Stimulated activated naive CD8-positive, alpha-beta T cell treated with anti-CD3 and anti-CD28 coated beads, Interleukin-15, Interleukin-2, amounts not matched to agents 100 ng/mL and 50 ng/mL, for 24 hours (primary cell): Measurements from ENCODE around the gene RNF103.
"Not testable (repeated sequence)": the region's sequence is repeated elsewhere in the genome, so short reads cannot be mapped to it uniquely, and the experiment has no call there.

Source experiments
- H3K27ac Mint-ChIP-seq: one replicate; pipeline ENCODE4 v1.8.0; 2021; ENCODE audit warnings: mild to moderate bottlenecking, mixed read lengths
- H3K27me3 Mint-ChIP-seq: one replicate; pipeline ENCODE4 v1.8.0; 2021; ENCODE audit warnings: mixed read lengths
- H3K36me3 Mint-ChIP-seq: one replicate; pipeline ENCODE4 v1.8.0; 2021; ENCODE audit warnings: low read depth, mixed read lengths
- H3K4me1 Mint-ChIP-seq: one replicate; pipeline ENCODE4 v1.8.0; 2021; ENCODE audit warnings: low read depth, mixed read lengths
- H3K4me3 Mint-ChIP-seq: one replicate; pipeline ENCODE4 v1.8.0; 2021; ENCODE audit warnings: mild to moderate bottlenecking, mixed read lengths
- H3K9me3 Mint-ChIP-seq: one replicate; pipeline ENCODE4 v1.8.0; 2021; ENCODE audit warnings: mixed read lengths

The RNF103 gene

GRCh38 chr2:86623494-86624266, at the start of gene RNF103:
Gene RNF103 (minus strand): TSS chr2:86623865. CDS start chr2:86622886, 979 bp downstream.
- Mint-ChIP-seq H3K36me3 (peaks cover 17% of the 10 kb centered on the region), H3K27me3 (no peaks in the 10 kb centered on the region), H3K27ac (peak within 1 kb of the TSS; percentile 92), H3K4me3 (peak within 1 kb of the TSS; percentile 93), H3K4me1 (peaks cover 40% of the 10 kb centered on the region), H3K9me3 (no peaks in the 10 kb centered on the region)

GRCh38 chr2:86673011-86673410, 49.3 kb upstream of the RNF103 start:
- H3K4me1 Mint-ChIP-seq: no peaks in the 10 kb centered on the region
- H3K36me3 Mint-ChIP-seq: no peaks in the 10 kb centered on the region
- H3K4me3 Mint-ChIP-seq: no peak overlapping the region
- no peak overlapping the region for H3K27ac Mint-ChIP-seq
- H3K27me3 Mint-ChIP-seq: no peaks in the 10 kb centered on the region
- H3K9me3 Mint-ChIP-seq: no peaks in the 10 kb centered on the region

GRCh38 chr2:86672027-86672545, 48.4 kb upstream of the RNF103 start:
- H3K4me1 Mint-ChIP-seq: no peaks in the 10 kb centered on the region
- peaks cover 4% of the 10 kb centered on the region for H3K36me3 Mint-ChIP-seq
- no peak overlapping the region for H3K27ac Mint-ChIP-seq
- no peak overlapping the region for H3K4me3 Mint-ChIP-seq
- no peaks in the 10 kb centered on the region for H3K9me3 Mint-ChIP-seq
- no peaks in the 10 kb centered on the region for H3K27me3 Mint-ChIP-seq

GRCh38 chr2:86671337-86671981, 47.8 kb upstream of the RNF103 start:
- Mint-ChIP-seq H3K4me1 (no peaks in the 10 kb centered on the region), H3K4me3 (no peak overlapping the region), H3K9me3 (peaks cover 3% of the 10 kb centered on the region), H3K36me3 (peaks cover 4% of the 10 kb centered on the region), H3K27me3 (no peaks in the 10 kb centered on the region), H3K27ac (no peak overlapping the region)

GRCh38 chr2:86669323-86669722, 45.7 kb upstream of the RNF103 start:
- H3K4me3 Mint-ChIP-seq, H3K36me3 Mint-ChIP-seq, H3K27ac Mint-ChIP-seq, H3K4me1 Mint-ChIP-seq, H3K27me3 Mint-ChIP-seq: not testable (repeated sequence)
- H3K9me3 Mint-ChIP-seq: peaks cover 13% of the 10 kb centered on the region

- Mint-ChIP-seq H3K36me3 (peaks cover 15% of the 10 kb centered on the region), H3K27me3 (no peaks in the 10 kb centered on the region), H3K27ac (no peak overlapping the region), H3K4me1 (no peaks in the 10 kb centered on the region), H3K4me3 (no peak overlapping the region), H3K9me3 (peaks cover 24% of the 10 kb centered on the region)
These were observed 37.7 kb upstream of the RNF103 start for GRCh38 chr2:86661333-86661732.

GRCh38 chr2:86650188-86650587, 26.5 kb upstream of the RNF103 start:
- no peaks in the 10 kb centered on the region for H3K27me3 Mint-ChIP-seq
- H3K27ac Mint-ChIP-seq: no peak overlapping the region
- no peak overlapping the region for H3K4me3 Mint-ChIP-seq
- peaks cover 21% of the 10 kb centered on the region for H3K9me3 Mint-ChIP-seq
- no peaks in the 10 kb centered on the region for H3K4me1 Mint-ChIP-seq
- H3K36me3 Mint-ChIP-seq: peaks cover 21% of the 10 kb centered on the region

GRCh38 chr2:86649119-86649947, 25.7 kb upstream of the RNF103 start:
- H3K9me3 Mint-ChIP-seq: peaks cover 21% of the 10 kb centered on the region
- peaks cover 25% of the 10 kb centered on the region for H3K36me3 Mint-ChIP-seq
- H3K4me1 Mint-ChIP-seq: no peaks in the 10 kb centered on the region
- no peaks in the 10 kb centered on the region for H3K27me3 Mint-ChIP-seq
- no peak overlapping the region for H3K4me3 Mint-ChIP-seq
- no peak overlapping the region for H3K27ac Mint-ChIP-seq

- no peaks in the 10 kb centered on the region for H3K27me3 Mint-ChIP-seq
- no peak overlapping the region for H3K27ac Mint-ChIP-seq
- H3K36me3 Mint-ChIP-seq: peaks cover 25% of the 10 kb centered on the region
- no peak overlapping the region for H3K4me3 Mint-ChIP-seq
- peaks cover 21% of the 10 kb centered on the region for H3K9me3 Mint-ChIP-seq
- H3K4me1 Mint-ChIP-seq: no peaks in the 10 kb centered on the region
These were observed 25.0 kb upstream of the RNF103 start for GRCh38 chr2:86648681-86649080.

- Mint-ChIP-seq H3K27ac (no peak overlapping the region), H3K36me3 (peaks cover 25% of the 10 kb centered on the region), H3K27me3 (no peaks in the 10 kb centered on the region), H3K9me3 (peaks cover 21% of the 10 kb centered on the region), H3K4me1 (no peaks in the 10 kb centered on the region), H3K4me3 (no peak overlapping the region)
These were observed 23.2 kb upstream of the RNF103 start for GRCh38 chr2:86646865-86647264.

GRCh38 chr2:86646329-86646728, 22.7 kb upstream of the RNF103 start:
- Mint-ChIP-seq H3K9me3 (peaks cover 21% of the 10 kb centered on the region), H3K4me1 (no peaks in the 10 kb centered on the region), H3K36me3 (peaks cover 25% of the 10 kb centered on the region), H3K27ac (no peak overlapping the region), H3K4me3 (no peak overlapping the region), H3K27me3 (no peaks in the 10 kb centered on the region)

- Mint-ChIP-seq H3K36me3 (peaks cover 27% of the 10 kb centered on the region), H3K4me1 (no peaks in the 10 kb centered on the region), H3K4me3 (no peak overlapping the region), H3K9me3 (peaks cover 21% of the 10 kb centered on the region), H3K27ac (no peak overlapping the region), H3K27me3 (no peaks in the 10 kb centered on the region)
These were observed 22.1 kb upstream of the RNF103 start for GRCh38 chr2:86645752-86646151.

- H3K27ac Mint-ChIP-seq: no peak overlapping the region
- H3K9me3 Mint-ChIP-seq: peaks cover 7% of the 10 kb centered on the region
- H3K4me1 Mint-ChIP-seq: no peaks in the 10 kb centered on the region
- no peak overlapping the region for H3K4me3 Mint-ChIP-seq
- no peaks in the 10 kb centered on the region for H3K27me3 Mint-ChIP-seq
- peaks cover 4% of the 10 kb centered on the region for H3K36me3 Mint-ChIP-seq
These were observed 15.0 kb upstream of the RNF103 start for GRCh38 chr2:86638712-86639111.

- Mint-ChIP-seq H3K27ac (no peak overlapping the region), H3K36me3 (peaks cover 4% of the 10 kb centered on the region), H3K27me3 (no peaks in the 10 kb centered on the region), H3K4me3 (no peak overlapping the region), H3K4me1 (no peaks in the 10 kb centered on the region), H3K9me3 (peaks cover 7% of the 10 kb centered on the region)
These were observed 13.2 kb upstream of the RNF103 start for GRCh38 chr2:86636842-86637241.

GRCh38 chr2:86634352-86634751, 10.7 kb upstream of the RNF103 start:
- Mint-ChIP-seq H3K36me3 (no peaks in the 10 kb centered on the region), H3K4me1 (no peaks in the 10 kb centered on the region), H3K4me3 (no peak overlapping the region), H3K27ac (no peak overlapping the region), H3K9me3 (peaks cover 4% of the 10 kb centered on the region), H3K27me3 (no peaks in the 10 kb centered on the region)
